Adrenal gland (tissue), 5 donors: Measurements from ENCODE around the gene LIMS4.
"Not testable (repeated sequence)": the region's sequence is repeated elsewhere in the genome, so short reads cannot be mapped to it uniquely, and the experiment has no call there.

Experiments used
- CTCF ChIP-seq, 6 experiments: fragments of 450-650 bp in 4 of 6; fragments of 200-600 bp in 2 of 6; sonication (generic) in 1 of 6; IDR thresholded peaks; 1 replicate in 5 of 6; 2 replicates in 1 of 6; pipeline versions ENCODE4 v1.5.1 to v1.8.0; 2016 to 2021; ENCODE audit warnings: antibody characterized with exemption in 6 of 6, mild to moderate bottlenecking in 2 of 6, moderate library complexity in 1 of 6
- POLR2A ChIP-seq, 2 donors: fragments of 450-650 bp; IDR thresholded peaks; one replicate each; pipeline ENCODE4 v1.6.1; 2017; ENCODE audit warnings: antibody characterized with exemption in 2 of 2, mild to moderate bottlenecking in 2 of 2, moderate library complexity in 1 of 2
- donor health status: DM: no; HTN: no; CAD: no.

DNA sequence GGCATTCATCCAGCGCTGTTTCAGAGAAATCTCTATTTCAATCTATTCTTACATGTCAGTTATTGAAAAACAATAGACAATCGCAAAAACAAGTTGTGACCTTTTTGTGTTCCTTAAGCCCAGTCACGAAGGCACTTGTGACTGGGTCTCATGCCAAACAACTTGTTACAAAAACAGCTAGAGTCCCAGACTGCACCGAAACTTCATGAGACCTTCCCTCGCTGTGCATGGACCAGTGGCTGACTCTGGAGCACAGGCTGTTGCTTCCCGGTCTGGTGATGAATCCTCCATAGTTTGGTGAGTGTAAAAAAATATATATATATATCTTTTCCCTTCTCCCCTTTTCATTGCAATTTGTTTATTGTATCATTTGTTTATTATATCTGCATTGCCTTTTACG is 4.8 kb upstream of the LIMS4 start:
- not testable (repeated sequence) for TF ChIP-seq CTCF, POLR2A (IDR thresholded peaks at IDR 0.05)
